DOHH2 (cell line): ENCODE measurements around the gene EYA4.

Experiments
- CTCF ChIP-seq: fragments of 200-600 bp; sonication (generic); IDR thresholded peaks from one replicate; pipeline ENCODE4 v1.5.1; 2014; ENCODE audit warnings: antibody characterized with exemption, mild to moderate bottlenecking, low read depth, low read length; ENCODE audit not compliant: poor library complexity, severe bottlenecking
- EZH2phosphoT487 ChIP-seq: fragments of 200-600 bp; sonication (generic); IDR thresholded peaks from 2 replicates; pipeline ENCODE4 v1.6.1; 2017; ENCODE audit warnings: borderline replicate concordance, mild to moderate bottlenecking, antibody characterized with exemption, low read length, moderate library complexity, mixed read lengths

DNA sequence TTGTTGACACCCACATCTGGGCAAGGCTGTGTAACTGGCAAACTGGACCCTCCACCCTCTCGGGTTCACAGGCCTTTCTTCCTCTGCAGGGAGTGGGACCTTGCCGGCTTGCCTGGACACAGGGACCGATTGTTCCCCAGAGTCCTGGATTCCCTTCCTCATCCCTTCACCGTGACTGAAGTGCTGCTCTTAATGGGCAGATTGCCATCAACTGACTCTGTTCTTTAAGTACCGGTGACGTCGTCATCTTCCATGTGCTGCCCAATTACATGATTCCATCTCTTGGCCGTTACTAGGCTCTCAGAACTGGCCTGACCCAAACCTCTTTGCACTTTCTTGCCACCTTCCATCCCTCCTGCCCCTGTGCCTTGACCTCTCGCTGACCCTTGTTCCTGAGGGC is 85.4 kb downstream of the EYA4 start:
- TF ChIP-seq CTCF (no peak), EZH2phosphoT487 (no peak)
